ENCODE data around the gene RAD51B.

GRCh38 chr14:68544081-68544892 is 724.7 kb downstream of the RAD51B start:
- TF ChIP-seq PREB (CRISPR knock-in tag; IDR thresholded peaks at IDR 0.05; ENCODE audit: borderline replicate concordance) (no peak), ZNF121 (CRISPR knock-in tag; IDR thresholded peaks at IDR 0.05) (no peak), CTCF (IDR thresholded peaks at IDR 0.05) (no peak), ATF3 (CRISPR knock-in tag; conservative IDR thresholded peaks at IDR 0.05) (no peak), AR (CRISPR knock-in tag; IDR thresholded peaks at IDR 0.05) (no peak), JUN (CRISPR knock-in tag; IDR thresholded peaks at IDR 0.05) (no peak), CREM (CRISPR knock-in tag; IDR thresholded peaks at IDR 0.05) (no peak), ZNF423 (CRISPR knock-in tag; IDR thresholded peaks at IDR 0.05) (no peak), USF1 (CRISPR knock-in tag; IDR thresholded peaks at IDR 0.05) (no peak), USF2 (CRISPR knock-in tag; IDR thresholded peaks at IDR 0.05) (no peak)
